IPS-18c (cell line): Measurements from ENCODE around the gene SRSF11.
"Not testable (repeated sequence)": the region's sequence is repeated elsewhere in the genome, so short reads cannot be mapped to it uniquely, and the experiment has no call there.

ENCODE experiments used
- H3K4me3 ChIP-seq: 2 replicates; pipeline ENCODE4 v1.7.0; 2013; ENCODE audit warnings: low read depth, mild to moderate bottlenecking, low read length, moderate library complexity; ENCODE audit not compliant: insufficient read depth
- H3K9me3 ChIP-seq: one replicate; pipeline ENCODE4 v1.6.1; 2013; ENCODE audit warnings: mild to moderate bottlenecking, low read length, moderate library complexity; ENCODE audit not compliant: control insufficient read depth, insufficient read depth

Gene SRSF11

DNA sequence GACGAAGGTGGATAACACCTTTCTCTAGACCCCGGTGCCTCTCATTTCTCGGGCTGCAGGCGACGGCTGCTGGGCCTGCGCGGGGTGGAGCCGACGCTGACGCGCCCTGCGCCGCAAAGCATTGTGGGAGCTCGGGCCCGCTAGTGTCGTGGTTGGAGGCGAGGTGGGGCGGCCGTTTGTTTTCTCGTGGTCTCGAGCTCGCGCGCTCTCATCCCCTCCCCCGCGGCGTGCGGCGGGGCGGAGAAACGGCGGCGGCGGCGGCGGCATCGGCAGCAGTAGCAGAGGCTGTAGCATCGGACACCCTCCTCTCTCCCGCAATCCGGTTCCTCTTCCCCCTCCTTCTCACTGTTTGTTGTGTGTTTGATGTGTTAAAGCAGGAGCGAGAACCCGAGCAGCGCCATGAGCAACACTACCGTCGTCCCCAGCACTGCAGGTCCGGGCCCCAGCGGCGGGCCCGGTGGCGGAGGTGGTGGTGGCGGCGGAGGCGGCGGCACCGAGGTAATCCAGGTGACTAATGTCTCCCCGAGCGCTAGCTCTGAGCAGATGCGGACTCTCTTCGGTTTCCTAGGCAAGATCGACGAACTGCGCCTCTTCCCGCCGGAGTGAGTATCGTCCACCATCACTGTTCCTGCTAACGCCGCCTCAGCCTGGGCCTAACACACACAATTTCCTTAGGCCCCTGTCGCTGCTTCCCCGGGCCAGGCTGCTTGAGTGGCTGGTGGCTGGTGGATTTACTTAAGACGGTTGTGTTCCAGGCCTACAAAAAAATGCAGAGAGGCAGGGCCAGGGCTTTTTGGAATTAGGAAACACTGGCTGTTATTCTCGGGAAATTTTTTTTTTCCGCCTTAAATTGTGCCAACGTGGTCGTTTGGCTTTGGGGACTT, at the start of gene SRSF11:
Gene SRSF11 (plus strand): TSS at position 143 of the 884 bp plus-strand sequence. CDS start 257 bp downstream, at position 400.
- peak within 1 kb of the TSS; percentile 90 for H3K4me3 ChIP-seq
- no peaks in the 10 kb centered on the region for H3K9me3 ChIP-seq

GRCh38 chr1:70171512-70171911, 49.7 kb upstream of the SRSF11 start:
- no peaks in the 10 kb centered on the region for H3K9me3 ChIP-seq

GRCh38 chr1:70185181-70185580, 36.0 kb upstream of the SRSF11 start:
- not testable (repeated sequence) for H3K4me3 ChIP-seq, H3K9me3 ChIP-seq

More at GRCh38 chr1:70171512-70171911, 49.7 kb upstream of the SRSF11 start:
- no peak overlapping the region for H3K4me3 ChIP-seq

DNA sequence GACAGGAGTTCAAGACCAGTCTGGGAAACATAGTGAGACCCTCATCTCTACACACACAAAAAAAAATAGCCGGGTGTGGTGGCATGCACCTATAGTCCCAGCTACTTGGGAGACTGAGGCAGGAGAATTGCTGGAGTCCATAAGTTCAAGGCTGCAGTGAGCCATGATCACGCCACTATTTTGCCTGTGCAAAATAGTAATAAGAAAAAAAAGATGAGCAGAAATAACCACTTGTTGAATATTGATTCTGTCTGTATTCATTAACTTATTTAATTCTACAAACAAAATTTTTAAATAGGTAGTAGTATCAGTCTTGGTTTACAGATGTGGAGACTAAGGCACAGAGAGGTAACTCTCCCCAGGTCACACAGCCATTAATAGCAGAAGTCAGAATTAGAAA, 32.7 kb upstream of the SRSF11 start:
- Histone ChIP-seq H3K9me3 (no peaks in the 10 kb centered on the region), H3K4me3 (no peak overlapping the region)

GRCh38 chr1:70190180-70190579, 31.0 kb upstream of the SRSF11 start:
- Histone ChIP-seq H3K9me3 (no peaks in the 10 kb centered on the region), H3K4me3 (no peak overlapping the region)

GRCh38 chr1:70192446-70192845, 28.7 kb upstream of the SRSF11 start:
- H3K9me3 ChIP-seq, H3K4me3 ChIP-seq: not testable (repeated sequence)

GRCh38 chr1:70194601-70195000, 26.6 kb upstream of the SRSF11 start:
- H3K9me3 ChIP-seq = no peaks in the 10 kb centered on the region
- no peak overlapping the region for H3K4me3 ChIP-seq

DNA sequence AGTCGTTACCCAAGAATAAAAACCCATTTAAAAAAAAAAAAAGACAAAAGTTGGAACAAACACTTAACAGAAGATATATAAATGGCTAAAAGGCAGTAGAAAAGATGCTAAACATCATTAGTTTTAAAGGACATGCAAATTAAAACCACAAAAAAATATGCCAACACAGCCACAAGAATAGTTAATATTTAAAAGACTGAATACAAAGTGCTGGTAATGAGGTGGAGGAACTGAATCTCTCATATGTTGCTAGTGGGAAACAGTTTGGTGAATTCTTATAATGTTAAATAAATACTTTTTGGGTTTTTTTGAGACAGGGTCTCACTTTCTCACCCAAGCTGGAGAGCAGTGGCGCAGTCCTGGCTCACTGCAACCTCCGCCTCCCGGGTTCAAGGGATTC, 25.8 kb upstream of the SRSF11 start:
- no peak overlapping the region for H3K4me3 ChIP-seq

DNA sequence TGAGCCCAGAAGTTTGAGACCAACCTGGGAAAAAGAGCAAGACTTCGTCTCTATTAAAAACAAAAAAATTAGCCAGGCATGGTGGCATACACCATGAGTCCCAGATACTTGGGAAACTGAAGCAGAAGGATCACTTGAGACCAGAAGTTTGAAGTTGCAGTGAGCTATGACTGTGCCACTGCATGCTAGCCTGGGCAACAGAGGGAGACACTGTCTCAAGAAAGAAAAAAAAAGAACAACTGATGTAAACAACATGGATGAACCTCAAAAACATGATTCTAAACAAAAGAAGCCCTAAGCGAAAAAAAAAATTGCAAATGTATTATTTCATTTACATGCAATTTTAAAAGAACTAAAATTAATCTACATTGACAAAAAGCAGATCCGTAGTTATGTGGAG, 24.8 kb upstream of the SRSF11 start:
- Histone ChIP-seq H3K9me3 (no peaks in the 10 kb centered on the region), H3K4me3 (no peak overlapping the region)

More for the DNA sequence above, 25.8 kb upstream of the SRSF11 start:
- H3K9me3 ChIP-seq = no peaks in the 10 kb centered on the region

DNA sequence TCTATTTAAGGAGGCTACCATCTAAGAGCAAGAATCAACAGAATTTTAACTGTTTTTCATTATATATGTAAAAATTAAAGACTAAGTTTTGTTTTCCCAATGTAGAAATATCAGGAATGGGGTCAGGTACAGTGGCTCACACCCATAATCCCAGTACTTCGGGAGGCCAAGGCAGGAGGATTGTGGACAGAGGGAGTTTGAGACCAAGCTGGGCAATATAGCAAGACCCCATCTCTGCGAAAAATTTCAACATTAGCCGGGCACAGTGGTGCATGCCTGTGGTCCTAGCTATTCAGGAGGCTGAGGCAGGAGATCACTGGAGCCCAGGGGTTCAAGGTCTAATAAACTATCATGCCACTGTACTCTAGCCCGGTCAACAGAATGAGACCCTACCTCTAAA, 21.1 kb upstream of the SRSF11 start:
- H3K4me3 ChIP-seq = no peak overlapping the region
- no peaks in the 10 kb centered on the region for H3K9me3 ChIP-seq

- Histone ChIP-seq H3K4me3 (no peak overlapping the region), H3K9me3 (no peaks in the 10 kb centered on the region)
These were observed 18.9 kb upstream of the SRSF11 start for GRCh38 chr1:70202173-70202758.

- no peaks in the 10 kb centered on the region for H3K9me3 ChIP-seq
- no peak overlapping the region for H3K4me3 ChIP-seq
These were observed 17.0 kb upstream of the SRSF11 start for GRCh38 chr1:70204139-70204538.

GRCh38 chr1:70204600-70204999, 16.6 kb upstream of the SRSF11 start:
- Histone ChIP-seq H3K9me3 (no peaks in the 10 kb centered on the region), H3K4me3 (peak overlapping the region; percentile 94)

- peak overlapping the region; percentile 94 for H3K4me3 ChIP-seq
- H3K9me3 ChIP-seq = no peaks in the 10 kb centered on the region
These were observed 16.1 kb upstream of the SRSF11 start for GRCh38 chr1:70205071-70205433.

GRCh38 chr1:70205434-70206118, 15.6 kb upstream of the SRSF11 start, which contains the start of gene LRRC40:
Gene LRRC40, minus strand, starts transcription at chr1:70205579. Its CDS starts 39 bp downstream, at chr1:70205540.
- Histone ChIP-seq H3K4me3 (peak within 1 kb of the TSS; percentile 94), H3K9me3 (no peaks in the 10 kb centered on the region)

DNA sequence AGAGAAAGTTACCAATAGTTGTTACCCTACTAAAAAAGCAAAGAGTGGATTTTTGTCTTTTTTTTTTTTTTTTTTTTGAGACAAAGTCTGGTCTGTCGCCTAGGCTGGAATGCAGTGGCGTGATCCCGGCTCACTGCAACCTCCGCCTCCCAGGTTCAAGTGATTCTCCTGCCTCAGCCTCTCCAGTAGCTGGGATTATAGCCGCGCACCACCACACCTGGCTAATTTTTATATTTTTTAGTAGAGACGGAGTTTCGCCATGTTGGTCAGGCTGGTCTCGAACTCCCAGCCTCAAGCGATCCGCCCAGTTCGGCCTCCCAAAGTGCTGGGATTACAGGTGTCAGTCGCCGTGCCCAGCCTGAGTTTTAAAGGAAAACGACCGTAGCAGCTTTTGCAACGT, 14.3 kb upstream of the SRSF11 start:
- not testable (repeated sequence) for H3K9me3 ChIP-seq
- peak overlapping the region; percentile 94; the same call in 1 of the 2 replicates for H3K4me3 ChIP-seq

GRCh38 chr1:70207492-70207891, 13.7 kb upstream of the SRSF11 start:
- no peaks in the 10 kb centered on the region for H3K9me3 ChIP-seq
- no peak overlapping the region for H3K4me3 ChIP-seq

DNA sequence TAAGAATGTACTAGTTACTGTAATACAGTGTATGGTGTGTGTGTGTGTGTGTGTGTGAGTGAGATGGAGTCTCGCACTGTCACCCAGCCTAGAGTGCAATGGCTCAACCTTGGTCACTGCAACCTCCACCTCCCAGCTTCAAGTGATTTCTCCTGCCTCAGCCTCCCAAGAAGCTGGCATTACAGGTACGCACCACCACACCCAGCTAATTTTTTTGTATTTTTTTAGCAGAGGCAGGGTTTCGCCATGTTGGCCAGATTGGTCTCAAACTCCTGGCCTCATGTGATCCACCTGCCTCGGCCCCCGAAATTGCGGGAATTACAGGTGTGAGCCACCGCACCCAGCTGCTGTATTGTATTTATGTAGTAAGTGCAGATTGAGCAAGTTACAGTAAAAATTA, 12.9 kb upstream of the SRSF11 start:
- H3K4me3 ChIP-seq = no peak overlapping the region

More for the DNA sequence above, 12.9 kb upstream of the SRSF11 start:
- no peaks in the 10 kb centered on the region for H3K9me3 ChIP-seq
